Esophagus (tissue), 2 donors: ENCODE measurements around the gene HES1. TPM values are rescaled to one million over a fixed set of nuclear protein-coding genes. Genes with fewer than 3 reads are reported as not detected.
"Not testable (repeated sequence)": the region's sequence is repeated elsewhere in the genome, so short reads cannot be mapped to it uniquely, and the experiment has no call there.

Source experiments
- H3K27ac ChIP-seq, 2 donors: one replicate each; pipeline ENCODE4 v1.5.1; 2013; ENCODE audit warnings: low read depth in 2 of 2, mild to moderate bottlenecking in 2 of 2, inconsistent platforms in 1 of 2, low read length in 1 of 2, moderate library complexity in 1 of 2
- H3K27me3 ChIP-seq, 2 donors: one replicate each; pipeline ENCODE4 v1.6.1; 2013; ENCODE audit warnings: low read length in 2 of 2, control low read depth in 1 of 2, mild to moderate bottlenecking in 1 of 2; ENCODE audit not compliant: insufficient read depth in 2 of 2, control insufficient read depth in 1 of 2
- H3K36me3 ChIP-seq, 2 donors: one replicate each; pipeline ENCODE4 v1.6.1; 2013; ENCODE audit warnings: low read length in 1 of 2; ENCODE audit not compliant: control insufficient read depth in 2 of 2, insufficient read depth in 2 of 2
- H3K4me1 ChIP-seq, 2 donors: one replicate each; pipeline ENCODE4 v1.6.1; 2013; ENCODE audit warnings: low read length in 1 of 2; ENCODE audit not compliant: control insufficient read depth in 2 of 2, insufficient read depth in 2 of 2
- H3K4me3 ChIP-seq, 2 donors: one replicate each; pipeline ENCODE4 v1.5.1; 2013; ENCODE audit warnings: low read length in 2 of 2, mild to moderate bottlenecking in 2 of 2, low read depth in 1 of 2, moderate library complexity in 1 of 2
- H3K9me3 ChIP-seq, 2 donors: one replicate each; pipeline ENCODE4 v1.6.1; 2013; ENCODE audit warnings: mild to moderate bottlenecking in 2 of 2, low read depth in 1 of 2, low read length in 1 of 2, moderate library complexity in 1 of 2; ENCODE audit not compliant: control insufficient read depth in 2 of 2, insufficient read depth in 1 of 2
- WGBS, 2 donors: extraction: QIAGEN DNeasy Blood & Tissue Kit; methylation state at CpG; one replicate each; pipeline ENCODE4 v1.1.7; 2013; 5-methylcytosine and 5-hydroxymethylcytosine counted together
- polyA plus RNA-seq, 2 donors: library from polyadenylated mRNA; stranded (reverse); fragments of 200-250 nt; gene quantifications; one replicate each; pipeline ENCODE4 v1.2.3, GENCODE V29; 2013
- donor health status: healthy with polysubstance abuse.
- donor health status: Bipolar disorder and iron deficiency.

Gene HES1
- polyA plus RNA-seq, 2 donors = 68.9 to 78.3 TPM

GRCh38 chr3:194150252-194150934 is 14.4 kb downstream of the HES1 start:
- H3K9me3 ChIP-seq = peaks cover 0 to 5% of the 10 kb centered on the region in 2 donors
- no peaks in the 10 kb centered on the region for H3K27me3 ChIP-seq
- H3K4me1 ChIP-seq = peaks cover 3 to 5% of the 10 kb centered on the region in 2 donors
- WGBS, 2 donors = 53 to 61% methylated on average over 8 of the region's 8 CpGs
- no peaks in the 10 kb centered on the region for H3K36me3 ChIP-seq
- no peak overlapping the region for H3K4me3 ChIP-seq
- peak overlapping the region; percentile 64 to 88 for H3K27ac ChIP-seq

DNA sequence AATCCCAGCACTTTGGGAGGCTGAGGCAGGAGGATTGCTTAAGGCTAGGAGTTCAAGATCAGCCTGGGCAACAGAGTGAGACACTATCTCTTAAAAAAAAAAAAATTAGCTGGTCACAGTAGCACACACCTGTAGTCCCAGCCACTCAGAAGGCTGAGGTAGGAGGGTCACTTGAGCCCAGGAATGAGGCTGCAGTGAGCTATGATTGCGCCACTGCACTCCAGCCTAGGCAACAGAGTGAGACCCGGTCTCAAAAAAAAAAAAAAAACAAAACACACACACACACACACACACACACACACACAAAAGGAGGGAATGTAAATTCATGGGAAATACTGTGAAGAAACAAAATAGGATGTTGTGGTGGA is 15.0 kb downstream of the HES1 start:
- H3K36me3 ChIP-seq = not testable (repeated sequence)
- H3K27ac ChIP-seq = peak overlapping the region; percentile 64 to 88

DNA sequence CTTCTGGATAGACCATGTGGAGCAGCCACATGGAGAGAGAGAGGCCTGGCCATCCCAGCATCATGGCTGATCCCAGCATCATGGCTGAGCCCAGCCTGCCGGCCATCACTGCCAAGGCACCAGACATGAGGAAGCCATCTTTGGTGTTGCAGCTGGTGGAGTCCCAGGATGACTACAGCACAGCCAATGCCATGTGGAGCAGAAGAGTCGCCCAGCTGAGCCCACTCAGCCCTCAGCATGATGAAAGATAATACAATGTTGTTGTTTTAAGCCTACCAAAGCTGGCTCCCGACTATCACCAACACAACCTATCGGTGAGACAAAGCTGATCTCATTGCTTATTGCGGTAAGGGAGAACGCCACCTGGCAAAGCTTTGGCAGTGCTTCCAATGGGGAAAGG is 18.4 kb downstream of the HES1 start:
- H3K36me3 ChIP-seq = no peaks in the 10 kb centered on the region
- H3K9me3 ChIP-seq = peaks cover 0 to 5% of the 10 kb centered on the region in 2 donors
- no peak overlapping the region for H3K4me3 ChIP-seq
- peaks cover 0 to 6% of the 10 kb centered on the region in 2 donors for H3K4me1 ChIP-seq
- no peaks in the 10 kb centered on the region for H3K27me3 ChIP-seq
- WGBS, 2 donors = 94 to 97% methylated on average over 6 of the region's 6 CpGs
- H3K27ac ChIP-seq = peak overlapping the region; percentile 16 to 84

More for the DNA sequence above, 15.0 kb downstream of the HES1 start:
- 88 to 94% methylated on average over 2 of the region's 2 CpGs for WGBS, 2 donors
- not testable (repeated sequence) for H3K27me3 ChIP-seq, H3K4me1 ChIP-seq, H3K4me3 ChIP-seq, H3K9me3 ChIP-seq

DNA sequence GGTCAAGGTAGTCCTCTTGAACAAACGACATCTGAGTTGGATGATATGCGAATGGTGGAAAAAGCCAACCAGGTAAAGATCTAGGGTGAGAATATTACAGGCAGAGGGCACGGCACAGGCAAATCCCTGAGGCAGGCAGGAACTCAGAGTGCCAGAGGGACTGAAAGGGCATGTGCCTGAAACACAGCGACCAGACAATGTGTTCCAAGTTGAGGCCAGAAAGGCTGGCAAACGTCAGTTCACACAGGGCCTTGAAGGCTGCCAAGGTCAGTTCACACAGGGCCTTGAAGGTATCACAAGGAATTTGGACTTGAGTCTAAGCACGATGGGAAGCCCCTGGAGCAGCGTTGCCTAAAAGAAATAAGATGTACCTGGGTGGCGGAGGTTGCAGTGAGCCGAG is 20.1 kb downstream of the HES1 start:
- Histone ChIP-seq H3K9me3 (peaks cover 0 to 5% of the 10 kb centered on the region in 2 donors), H3K4me3 (no peak overlapping the region), H3K27ac (peak overlapping the region in 1 of 2 donors; percentile 40), H3K4me1 (peaks cover 0 to 19% of the 10 kb centered on the region in 2 donors), H3K36me3 (no peaks in the 10 kb centered on the region), H3K27me3 (no peaks in the 10 kb centered on the region)
- WGBS, 2 donors = 75 to 77% methylated on average over 9 of the region's 9 CpGs

DNA sequence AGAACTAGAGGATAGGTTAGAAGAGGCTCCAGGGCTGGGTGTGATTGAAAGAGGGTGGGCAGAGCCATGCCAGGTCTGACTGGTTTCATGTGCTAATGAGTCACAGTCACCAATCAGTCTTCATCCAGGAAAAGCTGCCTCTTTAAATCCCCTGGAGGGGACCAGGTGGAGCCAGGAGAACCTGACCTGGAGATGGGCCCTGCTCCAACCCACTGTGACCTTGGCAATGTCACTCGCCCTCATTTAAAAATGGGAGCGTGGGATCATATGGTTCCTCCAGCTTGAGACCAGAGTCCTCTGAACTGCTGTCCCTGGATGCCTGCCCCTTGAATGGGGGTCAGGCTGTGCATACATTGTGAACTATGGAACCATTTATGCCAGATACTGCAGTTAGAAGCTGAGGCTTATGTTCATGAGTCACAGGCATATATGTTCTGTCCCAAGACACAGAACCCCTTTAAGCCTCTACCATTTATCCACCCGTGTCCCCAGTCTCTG is 23.0 kb downstream of the HES1 start:
- Histone ChIP-seq H3K4me1 (peaks cover 0 to 24% of the 10 kb centered on the region in 2 donors), H3K27ac (peak overlapping the region; percentile 88 to 94), H3K36me3 (no peaks in the 10 kb centered on the region), H3K27me3 (no peaks in the 10 kb centered on the region), H3K9me3 (peaks cover 0 to 5% of the 10 kb centered on the region in 2 donors), H3K4me3 (no peak overlapping the region)
- 51 to 61% methylated on average over 3 of the region's 3 CpGs for WGBS, 2 donors

GRCh38 chr3:194160158-194160557 is 24.2 kb downstream of the HES1 start:
- no peak overlapping the region for H3K4me3 ChIP-seq
- no peaks in the 10 kb centered on the region for H3K36me3 ChIP-seq
- H3K27me3 ChIP-seq = no peaks in the 10 kb centered on the region
- H3K27ac ChIP-seq = peak overlapping the region; percentile 88 to 94
- H3K4me1 ChIP-seq = peaks cover 0 to 24% of the 10 kb centered on the region in 2 donors
- 70 to 86% methylated on average over 4 of the region's 4 CpGs for WGBS, 2 donors
- H3K9me3 ChIP-seq = no peaks in the 10 kb centered on the region

- no peak overlapping the region for H3K4me3 ChIP-seq
- H3K27me3 ChIP-seq = no peaks in the 10 kb centered on the region
- H3K4me1 ChIP-seq = peaks cover 0 to 24% of the 10 kb centered on the region in 2 donors
- peak overlapping the region; percentile 84 to 88 for H3K27ac ChIP-seq
- H3K9me3 ChIP-seq = no peaks in the 10 kb centered on the region
- H3K36me3 ChIP-seq = no peaks in the 10 kb centered on the region
- 53 to 59% methylated on average over 15 of the region's 15 CpGs for WGBS, 2 donors
Measured at GRCh38 chr3:194161131-194162045, 25.4 kb downstream of the HES1 start.

DNA sequence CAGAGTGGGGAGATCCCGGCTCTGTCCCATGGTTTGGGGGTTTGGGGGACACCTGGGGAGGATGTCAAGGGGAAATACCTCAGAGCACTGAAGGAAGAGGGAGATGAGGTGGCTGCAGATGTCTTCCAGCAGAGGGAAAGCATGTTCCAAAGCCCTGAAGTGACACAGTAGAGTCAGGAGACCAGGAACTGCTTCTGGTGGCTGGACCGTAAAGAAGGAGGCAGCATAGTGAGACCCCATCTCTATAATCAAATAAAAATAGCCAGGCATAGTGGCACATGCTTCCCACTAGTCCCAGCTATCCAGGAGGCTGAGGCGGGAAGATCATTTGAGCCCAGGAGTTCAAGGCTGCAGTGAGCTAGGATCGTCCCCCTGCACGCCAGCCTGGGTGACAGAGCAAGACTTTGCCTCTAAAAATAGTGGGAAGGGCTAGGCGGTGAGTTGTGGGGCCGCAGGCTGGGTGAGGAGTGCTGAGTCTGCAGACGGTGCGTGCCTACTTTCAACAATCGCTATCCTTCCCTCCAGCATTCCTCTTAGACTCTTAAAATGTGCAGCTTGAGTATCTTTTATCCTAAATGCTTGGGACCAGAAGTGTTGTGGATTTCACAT is 26.2 kb downstream of the HES1 start:
- H3K4me1 ChIP-seq = peaks cover 0 to 24% of the 10 kb centered on the region in 2 donors
- H3K36me3 ChIP-seq = no peaks in the 10 kb centered on the region
- 87 to 90% methylated on average over 10 of the region's 10 CpGs for WGBS, 2 donors
- no peaks in the 10 kb centered on the region for H3K9me3 ChIP-seq
- peak overlapping the region in 1 of 2 donors; percentile 47 for H3K27ac ChIP-seq
- no peak overlapping the region for H3K4me3 ChIP-seq
- no peaks in the 10 kb centered on the region for H3K27me3 ChIP-seq

DNA sequence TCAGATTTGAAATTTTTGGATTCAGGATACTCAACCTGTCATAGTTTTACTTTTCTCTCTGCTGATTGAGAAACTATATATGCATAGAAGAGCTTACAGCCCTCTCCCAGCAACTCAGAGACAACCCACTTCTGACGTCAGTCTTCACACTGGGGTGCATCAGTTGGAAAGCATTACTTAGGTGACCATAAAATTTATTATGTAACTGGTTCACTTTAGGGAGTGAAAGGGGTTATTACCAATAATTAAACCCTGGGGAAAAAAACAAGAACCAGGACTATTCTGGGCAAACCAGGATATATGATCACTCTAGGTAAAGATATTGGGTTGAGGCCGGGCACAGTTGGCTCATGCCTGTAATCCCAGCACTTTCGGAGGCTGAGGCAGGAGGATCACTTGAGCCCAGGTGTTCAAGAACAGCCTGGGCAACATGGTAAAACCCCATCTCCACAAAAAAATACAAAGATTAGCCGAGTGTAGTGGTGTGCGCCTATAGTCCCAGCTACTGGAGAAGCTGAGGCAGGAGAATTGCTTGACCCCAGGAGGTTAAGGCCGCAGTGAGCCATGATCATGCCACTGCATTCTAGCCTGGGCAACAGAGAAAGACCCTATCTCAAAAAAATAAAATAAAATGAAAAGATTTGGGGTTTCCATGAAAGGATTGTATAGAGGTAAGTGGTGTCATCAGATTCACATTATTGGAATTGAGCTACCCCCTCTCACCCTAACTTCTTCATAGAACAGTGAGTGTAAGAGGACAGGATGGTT is 27.1 kb downstream of the HES1 start:
- Histone ChIP-seq H3K36me3 (no peaks in the 10 kb centered on the region), H3K4me3 (no peak overlapping the region), H3K9me3 (no peaks in the 10 kb centered on the region), H3K4me1 (peaks cover 0 to 24% of the 10 kb centered on the region in 2 donors), H3K27ac (no peak overlapping the region), H3K27me3 (no peaks in the 10 kb centered on the region)
- WGBS, 2 donors = 92 to 97% methylated on average over 6 of the region's 6 CpGs
